Activated T-cell treated with anti-CD3 and anti-CD28 coated beads, Interleukin-2, amount 50 U/mL, for 72 hours (primary cell): Measurements from ENCODE around the gene TMED9. TPM values are rescaled to one million over a fixed set of nuclear protein-coding genes. Genes with fewer than 3 reads are reported as not detected.
A peak's percentile ranks its signal among the peaks of the same experiment; 100 is the strongest.
"Not testable (repeated sequence)": the region's sequence is repeated elsewhere in the genome, so short reads cannot be mapped to it uniquely, and the experiment has no call there.

Experiments used
- ATAC-seq, 2 donors: fragments of 150-1000 bp; cut with Tn5 transposase; replicated peaks in 1 of 2; 2 replicates each; pipeline ENCODE4 v1.10.0; 2021; ENCODE audit warnings: moderate library complexity in 2 of 2, mild to moderate bottlenecking in 1 of 2
- DNase-seq, 2 donors: peaks; one replicate each; pipeline ENCODE4 v3.0.0; 2021 to 2022; ENCODE audit warnings: mixed read lengths in 1 of 2
- H3K27ac Mint-ChIP-seq: one replicate; pipeline ENCODE4 v1.8.0; 2022; ENCODE audit warnings: mild to moderate bottlenecking, moderate library complexity, mixed read lengths
- H3K27me3 Mint-ChIP-seq: one replicate; pipeline ENCODE4 v1.8.0; 2022; ENCODE audit warnings: low read depth, mixed read lengths
- H3K36me3 Mint-ChIP-seq, 2 donors: one replicate each; pipeline ENCODE4 v1.8.0; 2022; ENCODE audit warnings: mixed read lengths in 2 of 2, mild to moderate bottlenecking in 1 of 2; ENCODE audit not compliant: insufficient read depth in 2 of 2
- H3K4me1 Mint-ChIP-seq: one replicate; pipeline ENCODE4 v1.8.0; 2022; ENCODE audit warnings: low read depth, mixed read lengths
- H3K4me3 Mint-ChIP-seq, 2 donors: one replicate each; pipeline ENCODE4 v1.8.0; 2022; ENCODE audit warnings: mild to moderate bottlenecking in 2 of 2, mixed read lengths in 2 of 2, moderate library complexity in 2 of 2
- H3K9me3 Mint-ChIP-seq, 2 donors: one replicate each; pipeline ENCODE4 v1.8.0; 2022; ENCODE audit warnings: mixed read lengths in 2 of 2
- total RNA-seq, 2 donors: library from RNA; stranded (reverse); gene quantifications; one replicate each; pipeline ENCODE4 v1.2.3, GENCODE V29; 2022

The TMED9 gene
- total RNA-seq, 2 donors from 2014 or later: 96.2 to 107 TPM

DNA sequence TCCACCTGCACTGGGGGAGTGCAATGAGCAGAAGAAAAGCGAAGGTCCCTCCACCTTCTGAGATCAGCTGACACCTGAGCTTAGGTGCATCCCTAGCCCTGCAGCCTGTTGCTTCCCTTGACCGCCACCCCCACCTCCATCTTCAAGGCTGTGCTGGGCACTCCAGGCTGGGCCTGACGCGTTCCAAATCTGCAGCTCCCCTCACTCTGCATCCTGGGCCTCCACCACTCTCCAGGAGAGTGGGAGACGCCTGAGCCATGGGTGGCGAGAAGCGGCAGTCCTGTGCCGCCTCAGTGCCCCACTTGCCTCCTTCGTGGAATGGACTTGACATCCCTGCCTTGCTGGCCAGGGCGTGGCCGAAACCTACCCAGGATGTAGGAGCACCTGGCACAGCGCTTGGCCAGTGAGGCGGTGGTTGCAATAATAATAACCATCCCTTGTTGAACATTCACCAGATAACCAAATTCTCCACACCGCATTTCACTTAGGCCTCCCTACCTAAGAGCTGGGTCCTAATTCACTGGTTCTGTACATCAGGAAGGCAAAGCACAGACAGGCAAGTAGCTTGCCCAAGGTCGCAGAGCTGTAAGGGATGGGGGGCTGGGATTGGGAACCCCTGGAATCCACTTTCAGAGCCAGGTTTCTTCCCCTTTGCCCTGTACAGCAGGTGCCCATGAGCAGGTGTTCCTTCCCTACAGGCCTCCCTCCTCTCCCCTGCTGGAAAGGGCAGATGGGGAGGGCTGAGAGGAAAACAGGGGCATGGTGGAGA lies 19.6 kb downstream of the TMED9 start:
- Mint-ChIP-seq H3K4me3 (no peak overlapping the region), H3K27ac (no peak overlapping the region), H3K9me3 (no peaks in the 10 kb centered on the region), H3K36me3 (no peaks in the 10 kb centered on the region), H3K4me1 (peaks cover 8% of the 10 kb centered on the region), H3K27me3 (no peaks in the 10 kb centered on the region)
- ATAC-seq (no peak), DNase-seq (no peak)

- H3K27ac Mint-ChIP-seq: no peak overlapping the region
- peaks cover 6% of the 10 kb centered on the region for H3K4me1 Mint-ChIP-seq
- H3K4me3 Mint-ChIP-seq: no peak overlapping the region
- H3K9me3 Mint-ChIP-seq: no peaks in the 10 kb centered on the region
- H3K27me3 Mint-ChIP-seq: no peaks in the 10 kb centered on the region
- DNase-seq: no peak
- ATAC-seq: no peak
- no peaks in the 10 kb centered on the region for H3K36me3 Mint-ChIP-seq
Observed at GRCh38 chr5:177612215-177612673, 20.2 kb downstream of the TMED9 start.

DNA sequence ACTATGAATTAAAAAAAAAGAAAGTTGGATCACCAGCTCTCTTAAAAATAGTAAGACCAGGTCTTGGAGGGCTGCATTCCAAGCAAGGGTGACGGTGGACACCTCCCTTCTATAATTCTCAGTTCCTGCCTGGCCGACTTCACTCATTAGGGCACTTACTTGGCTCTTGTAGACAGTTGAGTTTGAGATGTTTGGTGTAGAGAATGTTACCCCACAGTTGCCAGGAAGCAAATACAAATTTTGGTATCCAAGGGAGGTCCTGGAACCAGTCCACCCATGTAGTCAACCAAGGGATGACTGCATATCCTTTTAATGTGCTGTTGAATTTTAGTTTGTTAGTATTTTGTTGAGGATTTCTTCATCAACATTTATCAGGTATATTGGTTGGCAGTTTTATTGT lies 28.6 kb downstream of the TMED9 start:
- H3K4me1 Mint-ChIP-seq: no peaks in the 10 kb centered on the region

GRCh38 chr5:177624172-177624571 lies 32.2 kb downstream of the TMED9 start:
- H3K36me3 Mint-ChIP-seq, H3K4me3 Mint-ChIP-seq, H3K27ac Mint-ChIP-seq, H3K9me3 Mint-ChIP-seq, ATAC-seq, H3K4me1 Mint-ChIP-seq, H3K27me3 Mint-ChIP-seq, DNase-seq: not testable (repeated sequence)

More for the DNA sequence above, 28.6 kb downstream of the TMED9 start:
- no peak for ATAC-seq
- Mint-ChIP-seq H3K36me3 (peaks cover 12 to 22% of the 10 kb centered on the region in 2 donors), H3K9me3 (no peaks in the 10 kb centered on the region), H3K4me3 (no peak overlapping the region), H3K27me3 (no peaks in the 10 kb centered on the region), H3K27ac (no peak overlapping the region)
- DNase-seq: no peak

DNA sequence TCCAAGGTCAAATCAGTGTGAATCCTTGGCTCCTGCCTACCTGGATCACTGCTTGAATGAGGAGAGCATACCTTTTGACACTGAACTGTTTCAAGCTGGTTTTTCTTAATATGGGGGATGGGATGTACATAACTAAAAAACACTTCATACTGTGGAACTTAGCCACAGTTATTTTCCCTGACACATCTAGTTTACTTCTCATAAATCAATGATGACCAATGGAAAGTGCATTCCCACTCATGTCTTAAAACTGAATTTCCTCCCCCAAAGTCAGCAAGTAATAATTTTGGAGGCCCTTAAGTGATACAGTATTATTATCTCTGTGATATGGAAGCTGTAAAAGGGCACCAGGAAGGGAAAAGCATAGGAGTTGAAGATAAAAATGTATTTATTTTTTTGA lies 38.2 kb downstream of the TMED9 start:
- not testable (repeated sequence) for H3K4me1 Mint-ChIP-seq, DNase-seq, H3K36me3 Mint-ChIP-seq, H3K9me3 Mint-ChIP-seq, H3K27ac Mint-ChIP-seq, H3K27me3 Mint-ChIP-seq, ATAC-seq, H3K4me3 Mint-ChIP-seq

DNA sequence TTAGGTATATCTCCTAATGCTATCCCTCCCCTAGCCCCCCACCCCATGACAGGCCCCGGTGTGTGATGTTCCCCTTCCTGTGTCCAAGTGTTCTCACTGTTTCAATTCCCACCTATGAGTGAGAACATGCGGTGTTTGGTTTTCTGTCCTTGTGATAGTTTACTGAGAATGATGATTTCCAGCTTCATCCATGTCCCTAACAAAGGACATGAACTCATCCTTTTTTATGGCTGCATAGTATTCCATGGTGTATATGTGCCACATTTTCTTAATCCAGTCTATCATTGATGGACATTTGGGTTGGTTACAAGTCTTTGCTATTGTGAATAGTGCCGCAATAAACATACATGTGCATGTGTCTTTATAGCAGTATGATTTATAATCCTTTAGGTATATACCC lies 42.9 kb downstream of the TMED9 start:
- Mint-ChIP-seq H3K9me3 (peaks cover 5 to 10% of the 10 kb centered on the region in 2 donors), H3K36me3 (peaks cover 6 to 16% of the 10 kb centered on the region in 2 donors)
- DNase-seq, H3K4me3 Mint-ChIP-seq, H3K27ac Mint-ChIP-seq, ATAC-seq, H3K27me3 Mint-ChIP-seq, H3K4me1 Mint-ChIP-seq: not testable (repeated sequence)

GRCh38 chr5:177645462-177645861 lies 53.5 kb downstream of the TMED9 start:
- not testable (repeated sequence) for H3K4me1 Mint-ChIP-seq, H3K27me3 Mint-ChIP-seq, DNase-seq, H3K9me3 Mint-ChIP-seq, H3K27ac Mint-ChIP-seq, H3K4me3 Mint-ChIP-seq
- peak; percentile 87 to 88 for ATAC-seq
- H3K36me3 Mint-ChIP-seq: peaks cover 1 to 22% of the 10 kb centered on the region in 2 donors

Other genes with a start within 250 kb of the TMED9 start
- 100 to 1,000 TPM; 115 to 124 TPM for gene LMAN2, start 240.5 kb upstream of the TMED9 start, total RNA-seq
- gene RGS14, start 234.3 kb upstream of the TMED9 start, total RNA-seq: 10 to 100 TPM; 41.3 to 50.8 TPM
- under 1 TPM; 0.19 to 0.21 TPM for gene SLC34A1, start 207.8 kb upstream of the TMED9 start, total RNA-seq
- not detected for gene PFN3, start 191.5 kb upstream of the TMED9 start, total RNA-seq
- gene F12, start 182.6 kb upstream of the TMED9 start, total RNA-seq: 1 to 10 TPM; 6.5 to 6.7 TPM
- gene GRK6, start 165.5 kb upstream of the TMED9 start, total RNA-seq: 100 to 1,000 TPM; 133 to 135 TPM
- 10 to 100 TPM; 12.1 to 16.0 TPM for gene PRR7, start 145.4 kb upstream of the TMED9 start, total RNA-seq
- gene DBN1, start 118.6 kb upstream of the TMED9 start, total RNA-seq: 10 to 100 TPM; 69.5 to 98.8 TPM
- gene PDLIM7, start 94.6 kb upstream of the TMED9 start, total RNA-seq: 10 to 100 TPM; 87.5 to 93.9 TPM
- 1 to 10 TPM; 4.0 to 5.7 TPM for gene DOK3, start 82.4 kb upstream of the TMED9 start, total RNA-seq
- gene DDX41, start 75.2 kb upstream of the TMED9 start, total RNA-seq: 100 to 1,000 TPM in 1 of 2 donors, 10 to 100 TPM in 1; 89.2 to 117 TPM
- gene FAM193B, start 37.6 kb upstream of the TMED9 start, total RNA-seq: 100 to 1,000 TPM in 1 of 2 donors, 10 to 100 TPM in 1; 79.6 to 105 TPM
- gene B4GALT7, start 7.9 kb downstream of the TMED9 start, total RNA-seq: 10 to 100 TPM; 14.6 to 16.8 TPM
- gene FAM153A, start 190.7 kb downstream of the TMED9 start, total RNA-seq: 10 to 100 TPM in 1 of 2 donors, 1 to 10 TPM in 1; 6.9 to 58.1 TPM